Activated CD8-positive, alpha-beta memory T cell treated with anti-CD3 and anti-CD28 coated beads for 48 hours (primary cell): Measurements from ENCODE around the gene TCAF2.
"Not testable (repeated sequence)": the region's sequence is repeated elsewhere in the genome, so short reads cannot be mapped to it uniquely, and the experiment has no call there.

Source experiments
- DNase-seq, 3 experiments: peaks; one replicate each; pipeline ENCODE4 v3.0.0-alpha.2; 2020; ENCODE audit warnings: low read depth in 2 of 3, low spot score in 2 of 3

TCAF2 gene

DNA sequence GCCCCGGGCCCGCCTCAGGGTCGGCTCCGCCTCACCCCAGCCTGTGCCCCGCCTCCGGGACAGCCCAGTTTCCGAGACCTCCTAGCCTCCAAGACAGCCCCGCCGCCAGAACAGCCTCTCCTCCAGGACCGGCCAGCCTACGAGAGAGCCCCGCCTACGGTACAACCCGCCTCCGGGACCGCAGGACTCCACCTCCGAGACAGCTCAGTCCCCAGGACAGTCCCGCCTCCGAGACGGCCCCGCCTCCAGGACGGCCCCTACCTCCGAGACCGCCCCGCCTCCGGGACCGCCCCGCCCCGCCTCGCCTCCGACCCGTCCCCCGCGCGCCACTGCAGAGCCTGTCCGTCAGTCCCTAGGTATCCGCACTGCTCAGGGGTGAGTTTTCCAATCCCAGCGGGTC, at the start of gene TCAF2:
Gene TCAF2, plus strand, starts transcription at position 329 of the 400 bp plus-strand sequence.
- peak; percentile 17 to 39 (median 32) for DNase-seq

DNA sequence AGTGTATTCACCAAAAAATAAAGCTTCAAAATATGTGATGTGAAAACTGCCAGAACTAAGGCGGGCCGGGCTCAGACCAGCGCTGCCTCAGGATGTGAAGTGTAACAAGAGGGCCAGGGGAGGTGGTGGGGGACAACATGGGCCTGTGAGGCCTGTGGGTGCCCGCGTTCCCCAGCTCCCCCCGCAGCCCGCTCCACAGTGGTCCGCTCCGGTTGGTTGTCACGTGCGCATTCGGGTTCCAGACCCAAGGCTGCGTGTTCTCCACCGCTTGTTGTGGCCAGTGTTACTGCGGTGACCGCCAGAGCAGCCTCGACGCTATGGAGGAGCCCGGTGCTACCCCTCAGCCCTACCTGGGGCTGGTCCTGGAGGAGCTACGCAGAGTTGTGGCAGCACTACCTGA, 49.3 kb upstream of the TCAF2 start, which contains the start of gene CTAGE15:
Gene CTAGE15, plus strand, starts transcription at position 301 of the 400 bp plus-strand sequence. Its CDS starts 17 bp downstream, at position 318.
- not testable (repeated sequence) for DNase-seq

GRCh38 chr7:143588183-143588582, 32.6 kb upstream of the TCAF2 start:
- DNase-seq = not testable (repeated sequence)

DNA sequence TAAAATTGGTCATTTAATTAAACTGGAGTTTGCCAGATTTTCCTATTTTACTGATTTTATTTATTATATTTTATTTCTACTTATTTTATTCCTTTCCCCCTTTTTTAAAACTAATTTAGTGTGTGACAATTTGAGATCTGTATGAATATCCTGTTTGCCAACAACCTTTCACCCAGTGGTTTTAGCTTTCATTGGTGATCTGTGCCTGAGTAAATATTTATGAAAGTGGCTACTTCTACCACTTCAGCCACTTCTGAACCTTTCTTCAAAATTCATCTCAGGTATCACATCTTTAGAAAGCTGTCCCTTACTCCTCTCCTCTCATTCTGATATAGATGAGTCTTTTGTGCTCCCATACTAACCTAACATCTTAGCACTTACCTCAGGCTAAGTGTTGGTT, 30.9 kb upstream of the TCAF2 start:
- not testable (repeated sequence) for DNase-seq

DNA sequence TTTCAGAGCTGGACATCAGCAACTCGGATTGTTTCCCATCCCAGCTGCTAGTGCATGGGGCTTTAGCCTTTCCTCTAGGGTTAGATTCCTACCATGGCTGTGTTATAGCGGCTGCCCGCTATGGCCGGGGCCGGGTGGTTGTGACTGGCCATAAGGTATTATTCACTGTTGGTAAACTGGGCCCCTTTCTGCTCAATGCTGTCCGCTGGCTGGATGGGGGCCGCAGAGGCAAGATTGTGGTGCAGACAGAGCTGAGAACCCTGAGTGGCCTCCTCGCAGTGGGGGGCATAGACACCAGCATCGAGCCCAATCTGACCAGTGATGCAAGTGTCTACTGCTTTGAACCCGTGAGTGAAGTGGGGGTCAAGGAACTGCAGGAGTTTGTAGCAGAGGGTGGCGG, 22.7 kb upstream of the TCAF2 start:
- not testable (repeated sequence) for DNase-seq

- not testable (repeated sequence) for DNase-seq
Observed at GRCh38 chr7:143603549-143603948, 17.2 kb upstream of the TCAF2 start.

DNA sequence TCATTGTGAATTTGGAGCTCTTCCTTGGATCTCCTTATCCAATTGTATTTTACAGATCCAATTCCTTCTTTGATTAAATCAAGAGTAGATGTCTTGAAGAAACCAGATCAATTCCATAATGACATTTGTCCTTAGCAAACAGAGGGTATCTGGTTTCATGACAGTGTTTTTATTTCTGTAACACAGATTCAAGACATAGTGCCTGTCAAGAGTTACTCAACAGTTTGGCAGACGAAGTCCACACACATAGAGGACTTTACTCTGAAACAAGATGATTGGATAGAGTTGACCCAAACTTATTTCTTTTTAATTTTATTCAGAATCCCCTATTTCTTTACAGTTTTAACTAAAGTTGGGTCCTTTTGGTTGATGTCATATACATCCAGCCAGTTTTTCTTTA, 14.7 kb upstream of the TCAF2 start:
- not testable (repeated sequence) for DNase-seq

GRCh38 chr7:143615545-143615944, 5.2 kb upstream of the TCAF2 start:
- not testable (repeated sequence) for DNase-seq

DNA sequence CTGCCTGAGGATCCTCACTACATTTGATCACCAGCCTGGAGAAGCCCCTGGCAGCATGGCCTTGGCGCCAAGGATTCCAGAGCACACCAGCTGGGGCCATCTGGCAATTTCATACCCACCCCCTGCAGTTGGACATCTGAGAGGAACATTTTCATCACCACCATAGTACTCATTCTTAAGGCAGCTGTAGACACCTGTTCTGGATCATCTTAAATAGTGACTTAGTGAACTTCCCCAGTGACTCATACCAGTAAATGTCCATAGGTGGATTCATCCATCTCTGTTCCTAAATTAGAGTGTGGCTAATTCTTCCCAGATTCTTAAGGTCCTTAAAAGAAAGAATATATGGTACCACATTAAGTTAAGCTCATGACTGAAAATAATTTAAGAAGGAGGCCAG, 3.6 kb upstream of the TCAF2 start:
- not testable (repeated sequence) for DNase-seq

DNA sequence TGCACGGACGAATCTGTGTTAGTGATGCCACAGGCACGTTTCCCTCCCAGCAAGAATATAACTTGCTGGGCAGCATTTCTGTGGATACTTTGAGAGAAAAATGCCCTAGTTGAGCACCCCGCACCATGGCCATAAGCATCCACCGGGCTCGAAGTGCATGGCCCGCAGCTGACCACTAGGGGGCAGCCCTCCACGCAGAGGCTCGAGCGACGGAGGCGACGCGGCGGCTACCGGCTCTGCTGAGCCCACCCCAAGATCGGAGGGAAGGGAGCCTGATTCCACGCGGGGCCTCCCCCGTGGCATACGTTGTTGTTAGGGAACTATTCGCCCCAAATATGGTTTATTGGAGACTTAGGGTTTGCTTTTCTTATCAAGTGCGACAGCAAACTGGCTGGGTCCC, 716 bp upstream of the TCAF2 start:
- DNase-seq = not testable (repeated sequence)

DNA sequence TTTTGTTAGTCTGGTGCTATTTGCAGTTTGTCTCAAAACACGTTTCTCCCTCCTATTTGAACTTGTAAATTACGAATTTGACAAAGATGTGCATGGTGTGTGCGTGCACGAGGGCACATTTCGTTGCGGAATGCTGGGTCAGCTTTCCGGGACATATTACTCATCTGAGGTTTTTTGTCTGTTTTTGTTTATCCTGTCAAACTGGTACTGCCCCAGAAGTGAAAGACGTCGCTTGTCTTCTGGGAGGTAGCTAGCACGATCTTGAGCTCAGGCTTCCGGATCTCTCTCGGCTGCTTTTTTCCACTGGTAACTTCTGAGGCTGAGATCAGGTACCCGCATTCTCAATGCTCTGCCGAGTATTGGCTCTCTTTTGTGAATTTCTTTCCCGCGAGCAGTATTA, 401 bp downstream of the TCAF2 start:
- not testable (repeated sequence) for DNase-seq

GRCh38 chr7:143622130-143622529, 1.4 kb downstream of the TCAF2 start:
- not testable (repeated sequence) for DNase-seq

DNA sequence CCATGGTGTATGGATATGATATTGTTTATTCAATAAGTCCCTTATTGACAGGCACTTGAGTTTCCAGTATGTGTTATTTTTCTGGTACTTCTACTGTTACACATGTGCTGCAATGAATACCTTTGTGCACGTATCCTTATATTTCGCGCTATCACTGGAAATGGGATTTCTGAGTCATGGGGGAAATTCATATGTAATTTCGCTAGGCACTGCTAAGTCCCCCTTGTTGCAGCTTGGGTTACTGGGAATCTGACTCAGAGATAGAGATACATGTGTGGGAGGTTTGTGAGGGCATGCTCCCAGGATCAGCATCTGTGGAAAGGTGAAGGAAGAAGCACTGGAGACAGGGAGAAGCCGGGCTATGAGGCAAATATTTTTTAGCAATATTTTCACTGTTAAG, 9.9 kb downstream of the TCAF2 start:
- not testable (repeated sequence) for DNase-seq

DNA sequence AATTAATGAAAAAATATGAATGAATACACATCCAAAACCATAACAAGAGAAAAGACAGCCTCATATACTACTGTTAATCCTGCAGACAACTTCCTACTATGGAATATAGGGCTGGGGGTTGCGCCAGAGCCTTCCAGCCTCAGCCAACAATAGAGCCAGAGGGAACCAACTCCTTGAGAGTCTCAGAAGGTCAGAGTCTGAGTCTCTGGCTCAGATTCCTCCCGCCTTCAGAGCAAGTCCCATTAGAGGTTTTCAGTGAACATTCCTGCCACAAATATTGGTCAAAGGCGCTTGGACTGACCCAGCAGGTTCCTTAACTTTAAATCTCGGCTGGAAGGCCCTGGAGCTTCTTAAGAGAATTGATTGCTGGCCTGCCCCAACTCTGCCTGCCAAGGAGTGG, 11.7 kb downstream of the TCAF2 start:
- not testable (repeated sequence) for DNase-seq

DNA sequence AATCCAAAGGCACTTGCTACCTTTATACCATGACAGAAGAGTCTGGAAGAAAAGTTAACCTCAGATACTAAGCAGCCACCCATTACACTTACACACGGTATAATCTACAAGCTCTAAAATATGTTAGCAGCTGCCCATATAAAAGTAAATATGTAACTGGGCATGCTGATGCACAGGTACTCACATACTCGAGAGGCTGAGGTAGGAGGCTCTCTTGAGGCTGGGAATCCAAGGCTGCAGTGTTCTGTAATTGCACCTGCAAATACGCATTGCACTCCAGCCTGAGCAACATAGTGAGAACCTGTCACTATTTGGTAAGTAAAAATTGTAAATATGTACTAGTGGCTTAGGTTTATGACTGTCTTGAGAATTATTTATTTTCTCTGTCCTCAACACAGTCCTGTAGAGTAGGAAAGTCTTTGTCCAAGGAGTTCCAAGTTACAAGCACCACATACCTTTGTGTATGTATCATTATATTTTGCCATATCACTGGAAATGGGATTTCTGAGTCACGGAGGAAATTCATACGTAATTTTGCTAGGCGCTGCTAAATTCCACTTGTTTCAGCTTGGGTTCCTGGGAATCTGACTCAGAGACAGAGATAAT, 12.3 kb downstream of the TCAF2 start:
- not testable (repeated sequence) for DNase-seq

DNA sequence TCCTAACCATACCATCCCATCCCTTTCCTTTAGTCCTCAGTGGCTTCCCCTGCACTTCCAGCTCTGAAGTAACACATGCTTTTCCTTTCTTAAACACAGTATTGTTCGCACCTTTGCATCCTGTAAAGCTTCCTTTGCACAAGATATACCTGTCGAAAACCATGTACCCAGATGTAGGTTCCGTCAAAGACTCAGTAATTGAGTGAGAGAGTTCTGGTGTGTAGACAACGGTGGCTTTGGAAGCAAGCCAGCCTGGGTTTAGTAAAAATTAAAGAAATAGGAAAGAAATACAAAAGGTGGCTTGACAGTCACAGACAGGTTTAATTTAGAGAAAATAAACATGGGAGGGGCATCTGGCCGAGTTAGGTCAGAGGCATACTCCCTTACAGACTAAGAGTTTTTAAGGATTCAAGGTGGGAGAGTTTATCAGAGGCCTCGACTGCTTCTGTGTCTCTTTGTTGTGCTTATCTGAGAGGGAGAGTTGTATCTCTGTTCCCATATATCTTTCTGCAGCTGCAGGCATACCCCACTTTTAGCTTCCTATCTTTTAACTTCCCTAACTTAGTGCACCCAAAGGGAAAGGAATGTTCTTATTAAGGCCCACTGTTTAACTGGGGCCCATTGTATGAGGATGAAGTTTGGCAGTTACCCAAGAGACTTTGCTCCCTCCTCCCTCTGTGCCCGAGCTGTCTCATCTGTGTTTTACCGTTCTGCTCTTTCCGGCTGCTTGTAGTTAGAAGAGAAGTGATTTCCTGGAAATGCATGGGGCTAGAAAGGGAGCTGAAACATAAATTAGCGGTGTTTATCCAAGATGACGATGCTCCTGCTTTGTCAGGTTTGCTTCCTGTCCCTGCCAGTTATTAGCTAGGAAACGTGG, 14.8 kb downstream of the TCAF2 start:
- not testable (repeated sequence) for DNase-seq

GRCh38 chr7:143639372-143639771, 18.6 kb downstream of the TCAF2 start:
- DNase-seq = not testable (repeated sequence)

- DNase-seq = not testable (repeated sequence)
Observed at GRCh38 chr7:143640528-143641189, 19.9 kb downstream of the TCAF2 start.

GRCh38 chr7:143646598-143646997, 25.8 kb downstream of the TCAF2 start:
- not testable (repeated sequence) for DNase-seq

DNA sequence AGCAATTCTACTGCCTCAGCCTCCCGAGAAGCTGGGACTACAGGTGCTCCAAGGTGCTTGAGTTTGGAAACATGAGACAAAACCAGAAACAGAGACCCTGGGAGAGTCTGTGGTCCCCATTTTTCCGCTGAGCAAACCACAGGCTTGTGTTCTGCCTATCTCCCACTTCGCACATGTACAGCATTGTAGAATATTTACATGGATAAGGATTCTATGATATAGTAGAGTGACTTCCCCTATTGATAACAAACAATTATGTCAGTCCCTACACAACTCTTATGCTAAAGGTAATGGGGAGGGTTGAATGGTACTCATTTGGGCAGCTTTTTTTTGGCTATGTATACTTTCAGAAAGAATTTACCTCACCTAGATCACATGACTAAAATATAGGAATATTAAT, 29.1 kb downstream of the TCAF2 start:
- DNase-seq = not testable (repeated sequence)

GRCh38 chr7:143650447-143650846, 29.7 kb downstream of the TCAF2 start:
- not testable (repeated sequence) for DNase-seq
